Measurements from ENCODE around the gene YPEL4.

GRCh38 chr11:57646799-57647303, 2.9 kb downstream of the YPEL4 start:
- TF ChIP-seq, protein P1, sequence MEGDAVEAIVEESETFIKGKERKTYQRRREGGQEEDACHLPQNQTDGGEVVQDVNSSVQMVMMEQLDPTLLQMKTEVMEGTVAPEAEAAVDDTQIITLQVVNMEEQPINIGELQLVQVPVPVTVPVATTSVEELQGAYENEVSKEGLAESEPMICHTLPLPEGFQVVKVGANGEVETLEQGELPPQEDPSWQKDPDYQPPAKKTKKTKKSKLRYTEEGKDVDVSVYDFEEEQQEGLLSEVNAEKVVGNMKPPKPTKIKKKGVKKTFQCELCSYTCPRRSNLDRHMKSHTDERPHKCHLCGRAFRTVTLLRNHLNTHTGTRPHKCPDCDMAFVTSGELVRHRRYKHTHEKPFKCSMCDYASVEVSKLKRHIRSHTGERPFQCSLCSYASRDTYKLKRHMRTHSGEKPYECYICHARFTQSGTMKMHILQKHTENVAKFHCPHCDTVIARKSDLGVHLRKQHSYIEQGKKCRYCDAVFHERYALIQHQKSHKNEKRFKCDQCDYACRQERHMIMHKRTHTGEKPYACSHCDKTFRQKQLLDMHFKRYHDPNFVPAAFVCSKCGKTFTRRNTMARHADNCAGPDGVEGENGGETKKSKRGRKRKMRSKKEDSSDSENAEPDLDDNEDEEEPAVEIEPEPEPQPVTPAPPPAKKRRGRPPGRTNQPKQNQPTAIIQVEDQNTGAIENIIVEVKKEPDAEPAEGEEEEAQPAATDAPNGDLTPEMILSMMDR (IDR thresholded peaks at IDR 0.05) = no peak
- peak in 1 of 2 donors; percentile 9 for TF ChIP-seq POLR2A (IDR thresholded peaks at IDR 0.05)
